Activated naive CD4-positive, alpha-beta T cell treated with anti-CD3 and anti-CD28 coated beads for 36 hours (primary cell): ENCODE data around the gene ANKRD36C. TPM values are rescaled to one million over a fixed set of nuclear protein-coding genes. Genes with fewer than 3 reads are reported as not detected.

ENCODE experiments used
- total RNA-seq, 2 experiments: library from RNA; stranded (reverse); gene quantifications; one replicate each; pipeline ENCODE4 v1.2.3, GENCODE V29; 2021

ANKRD36C gene
- total RNA-seq, 2 experiments from 2014 or later, result 23.4 to 27.7 TPM

Other genes with a start within 250 kb of the ANKRD36C start
- 10 to 100 TPM; 12.6 to 14.4 TPM for gene GPAT2, start 43.1 kb upstream of the ANKRD36C start, total RNA-seq
- gene ADRA2B, start 124.7 kb upstream of the ANKRD36C start, total RNA-seq, result under 1 TPM; 0.52 TPM
- 1 to 10 TPM; 2.5 to 2.6 TPM for gene ASTL, start 146.7 kb upstream of the ANKRD36C start, total RNA-seq
- 100 to 1,000 TPM; 429 to 463 TPM for gene DUSP2, start 153.6 kb upstream of the ANKRD36C start, total RNA-seq
- gene STARD7, start 217.0 kb upstream of the ANKRD36C start, total RNA-seq, result 10 to 100 TPM; 84.7 to 87.6 TPM